ENCODE measurements around the gene MCC.

Gene MCC

GRCh38 chr5:112978836-112979235, 509.4 kb downstream of the MCC start:
- no peak for TF ChIP-seq CTCF (conservative IDR thresholded peaks at IDR 0.05; ENCODE audit: control insufficient read depth, insufficient read depth, low read depth, low read length)
- DNase-seq (ENCODE audit: low read depth), result no peak
- H3K4me3 ChIP-seq (ENCODE audit: control insufficient read depth, low read depth, low read length), result peak overlapping the region; percentile 20

- H3K4me3 ChIP-seq (ENCODE audit: control insufficient read depth, low read depth, low read length), result peak overlapping the region; percentile 93
- DNase-seq (ENCODE audit: low read depth), result no peak
- TF ChIP-seq CTCF (conservative IDR thresholded peaks at IDR 0.05; ENCODE audit: control insufficient read depth, insufficient read depth, low read depth, low read length), result no peak
These were observed 510.8 kb downstream of the MCC start for GRCh38 chr5:112977440-112977861.

DNA sequence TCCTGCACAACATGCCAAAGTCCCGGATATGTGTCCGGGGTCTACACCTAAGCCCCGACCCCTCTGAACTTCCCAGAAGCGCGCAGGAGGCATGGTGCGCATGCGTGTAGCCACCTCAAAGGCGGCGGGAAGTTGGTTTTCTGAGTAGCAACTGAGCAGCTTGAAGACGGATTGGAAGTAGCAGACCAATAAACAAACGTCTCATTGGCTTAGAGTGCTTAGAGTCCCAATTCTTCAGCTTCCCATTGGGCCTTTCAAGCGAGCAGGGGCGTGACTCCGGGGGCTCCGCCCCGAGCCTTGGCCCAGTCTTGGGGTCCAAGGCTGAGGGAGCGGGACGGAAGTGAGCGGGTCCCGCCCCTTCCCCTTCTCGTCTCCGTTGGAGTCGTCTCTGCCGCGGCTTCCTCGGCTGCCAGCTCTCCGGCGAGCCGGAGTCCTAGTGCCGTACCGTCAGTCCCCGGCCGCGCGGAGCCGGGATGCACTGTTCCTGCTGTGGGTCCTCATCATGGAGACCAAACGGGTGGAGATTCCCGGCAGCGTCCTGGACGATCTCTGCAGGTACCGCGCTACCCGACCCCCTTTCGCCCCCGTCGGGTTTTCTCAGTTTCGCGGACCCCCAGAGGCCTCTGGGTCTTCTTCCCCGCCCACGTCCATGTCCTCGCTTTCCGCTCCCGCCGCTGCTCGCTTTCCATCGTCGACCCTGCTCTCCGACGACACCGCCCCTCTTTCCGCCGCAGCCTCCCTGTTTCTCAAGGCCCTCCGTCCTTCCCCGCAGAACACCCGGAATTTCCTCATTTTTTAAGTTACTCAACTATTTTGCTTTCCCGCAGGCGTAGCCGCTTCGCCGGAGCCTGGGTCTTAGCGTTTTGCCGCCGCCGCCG, 511.6 kb downstream of the MCC start, which contains the start of gene DCP2:
Gene DCP2 (plus strand): TSS at position 367 of the 878 bp plus-strand sequence. CDS start 136 bp downstream, at position 503.
- DNase-seq (ENCODE audit: low read depth), result peak; percentile 100
- no peak for TF ChIP-seq CTCF (conservative IDR thresholded peaks at IDR 0.05; ENCODE audit: control insufficient read depth, insufficient read depth, low read depth, low read length)
- H3K4me3 ChIP-seq (ENCODE audit: control insufficient read depth, low read depth, low read length), result peak within 1 kb of the TSS; percentile 93

- TF ChIP-seq CTCF (conservative IDR thresholded peaks at IDR 0.05; ENCODE audit: control insufficient read depth, insufficient read depth, low read depth, low read length), result no peak
- peak overlapping the region; percentile 93 for H3K4me3 ChIP-seq (ENCODE audit: control insufficient read depth, low read depth, low read length)
- DNase-seq (ENCODE audit: low read depth), result no peak
These were observed 512.4 kb downstream of the MCC start for GRCh38 chr5:112975721-112976431.

DNA sequence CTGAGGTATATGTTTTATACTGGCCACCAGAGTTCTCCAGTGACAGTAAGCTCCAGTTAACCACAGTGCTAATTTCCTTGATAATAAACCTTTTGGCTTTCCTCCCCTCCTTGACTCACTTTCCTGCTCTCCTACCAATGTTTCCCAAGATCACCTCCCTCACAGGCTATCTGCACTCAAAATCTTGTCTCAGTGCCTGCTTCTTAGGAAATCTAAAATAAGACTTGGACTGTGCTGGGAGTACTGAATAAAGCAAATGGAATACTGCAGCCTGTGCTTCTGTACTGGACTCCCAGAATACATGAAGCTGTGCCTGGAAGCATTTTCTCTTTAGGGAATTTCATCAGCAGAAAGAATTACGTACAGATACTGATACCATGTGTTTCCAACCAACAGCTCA, 513.4 kb downstream of the MCC start:
- H3K4me3 ChIP-seq (ENCODE audit: control insufficient read depth, low read depth, low read length), result no peak overlapping the region
- no peak for DNase-seq (ENCODE audit: low read depth)
- TF ChIP-seq CTCF (conservative IDR thresholded peaks at IDR 0.05; ENCODE audit: control insufficient read depth, insufficient read depth, low read depth, low read length), result no peak

- no peak for TF ChIP-seq CTCF (conservative IDR thresholded peaks at IDR 0.05; ENCODE audit: control insufficient read depth, insufficient read depth, low read depth, low read length)
- H3K4me3 ChIP-seq (ENCODE audit: control insufficient read depth, low read depth, low read length), result no peak overlapping the region
- DNase-seq (ENCODE audit: low read depth), result no peak
These were observed 514.3 kb downstream of the MCC start for GRCh38 chr5:112973904-112974303.
